IPS-18c (cell line): ENCODE results near the gene ERBB2.

ENCODE experiments used
- H3K4me3 ChIP-seq: 2 replicates; pipeline ENCODE4 v1.7.0; 2013; ENCODE audit warnings: low read depth, mild to moderate bottlenecking, low read length, moderate library complexity; ENCODE audit not compliant: insufficient read depth
- H3K9me3 ChIP-seq: one replicate; pipeline ENCODE4 v1.6.1; 2013; ENCODE audit warnings: mild to moderate bottlenecking, low read length, moderate library complexity; ENCODE audit not compliant: control insufficient read depth, insufficient read depth

The ERBB2 gene

DNA sequence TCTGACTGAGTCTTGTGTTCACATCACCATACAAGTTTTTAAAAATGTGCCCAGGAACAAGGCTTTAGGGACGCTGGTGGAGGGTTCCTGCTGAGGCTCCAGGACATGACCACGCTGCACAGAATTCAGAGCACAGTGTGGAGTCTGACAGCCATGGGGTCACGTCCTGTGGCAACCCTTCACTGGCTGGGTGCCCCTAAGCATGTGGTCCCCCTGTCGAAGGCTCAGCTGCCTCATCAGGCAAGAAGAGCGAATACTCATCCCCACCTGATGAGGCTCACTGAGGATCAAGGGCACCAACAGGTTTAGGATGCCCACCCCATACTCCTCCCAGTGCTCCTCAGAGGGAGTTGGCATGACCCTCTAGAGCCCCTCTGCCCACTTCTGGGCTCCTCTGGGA is 25.7 kb upstream of the ERBB2 start:
- Histone ChIP-seq H3K4me3 (no peak overlapping the region; the same call in 1 of the 2 replicates), H3K9me3 (no peaks in the 10 kb centered on the region)

DNA sequence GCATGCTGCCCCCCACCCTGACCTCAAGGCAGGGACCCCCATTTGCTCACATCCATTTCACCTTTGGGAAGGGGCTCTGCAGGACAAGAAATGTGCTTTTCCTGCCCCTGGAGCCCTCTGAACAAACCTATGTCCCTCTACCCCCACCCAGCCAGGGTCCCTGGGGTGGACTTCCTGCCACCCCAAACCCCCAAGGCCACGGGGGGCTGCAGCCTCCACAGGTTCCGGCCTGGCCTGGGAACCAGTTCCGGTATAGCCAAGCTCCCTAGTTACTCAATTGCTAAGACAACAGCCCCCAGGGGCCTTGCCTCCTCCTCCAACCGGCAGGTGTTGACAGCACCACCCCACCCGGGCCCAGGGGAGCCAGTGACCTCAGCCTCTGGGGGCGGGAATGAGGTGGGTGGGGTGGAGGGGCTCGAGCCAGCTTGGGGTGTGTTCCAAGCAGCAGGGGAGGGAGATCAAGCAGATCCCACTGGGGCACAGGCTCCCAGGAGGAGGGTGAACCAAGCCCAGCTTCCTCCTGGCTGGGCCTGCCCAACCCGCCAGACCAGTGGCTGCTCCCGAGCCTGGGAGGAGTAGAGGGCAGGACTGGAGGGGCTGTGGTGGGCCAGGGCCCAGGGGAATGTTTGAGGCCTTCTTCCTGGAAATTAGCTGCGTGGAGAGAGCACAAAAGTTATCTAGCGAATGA is 25.0 kb upstream of the ERBB2 start:
- Histone ChIP-seq H3K9me3 (no peaks in the 10 kb centered on the region), H3K4me3 (no peak overlapping the region)

DNA sequence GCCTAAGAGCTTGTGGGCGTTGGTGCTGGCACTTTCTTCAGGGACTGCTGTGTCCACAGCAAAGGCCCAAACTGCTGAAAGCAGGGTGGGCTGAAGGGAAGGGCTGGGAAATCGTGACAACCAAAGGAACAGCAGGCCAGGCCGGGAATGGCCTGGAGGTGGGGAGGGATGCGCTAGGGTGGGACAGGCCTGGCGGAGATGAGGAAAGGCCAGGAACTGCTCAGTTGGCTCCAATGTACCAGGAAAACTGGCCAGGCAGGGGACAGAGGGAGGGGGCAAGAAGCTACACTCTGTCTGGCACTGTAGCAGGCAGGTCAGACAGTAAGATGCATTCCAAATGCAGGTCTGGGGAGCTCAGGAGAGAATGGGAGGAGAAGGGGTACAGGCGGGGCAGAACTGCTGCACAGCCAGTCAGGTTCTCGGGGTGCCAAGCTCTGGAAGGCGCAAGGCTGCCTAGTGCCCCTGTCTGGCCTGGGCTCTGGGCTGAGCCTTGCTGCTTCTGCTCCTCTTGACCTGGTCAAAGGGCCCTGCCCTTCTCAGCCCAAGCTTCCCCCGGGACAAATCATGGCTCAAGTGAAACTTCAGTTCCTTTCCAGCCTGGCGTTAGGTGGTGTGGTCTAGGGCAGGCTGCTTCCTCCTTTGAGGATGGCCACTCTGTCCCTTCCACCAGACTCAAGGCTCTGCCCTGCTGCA is 24.3 kb upstream of the ERBB2 start:
- no peak overlapping the region for H3K4me3 ChIP-seq
- H3K9me3 ChIP-seq, result no peaks in the 10 kb centered on the region

DNA sequence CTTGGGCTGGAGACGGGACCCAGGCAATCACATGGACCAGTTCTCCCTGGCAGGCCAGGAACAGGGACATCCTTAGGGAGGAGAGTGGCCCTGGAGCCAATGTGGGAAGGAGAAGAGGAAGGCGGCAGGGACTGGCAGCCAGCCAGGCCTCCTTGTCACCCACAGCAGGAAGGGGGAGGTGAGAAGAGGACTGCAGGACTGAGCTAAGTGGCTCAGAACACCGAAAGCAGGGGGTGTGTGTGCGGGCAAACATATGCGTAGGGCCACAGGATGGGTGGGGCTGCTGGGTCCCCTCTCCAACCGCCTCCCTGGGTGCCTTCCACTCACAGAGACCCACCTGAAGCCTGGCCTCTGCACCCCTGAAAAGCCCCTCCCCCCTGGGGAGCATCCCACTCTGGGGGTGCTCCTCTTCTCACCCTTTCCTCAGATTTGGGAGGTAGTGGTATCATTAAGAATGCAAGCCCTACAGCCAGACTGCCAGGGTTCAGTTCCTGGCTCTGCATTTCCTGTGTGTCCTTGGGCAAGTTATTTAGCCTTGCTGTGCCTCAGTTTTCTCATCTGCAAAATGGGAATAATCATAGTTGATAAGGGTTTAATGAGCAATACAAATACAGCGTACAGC is 23.6 kb upstream of the ERBB2 start:
- Histone ChIP-seq H3K4me3 (no peak overlapping the region), H3K9me3 (no peaks in the 10 kb centered on the region)

DNA sequence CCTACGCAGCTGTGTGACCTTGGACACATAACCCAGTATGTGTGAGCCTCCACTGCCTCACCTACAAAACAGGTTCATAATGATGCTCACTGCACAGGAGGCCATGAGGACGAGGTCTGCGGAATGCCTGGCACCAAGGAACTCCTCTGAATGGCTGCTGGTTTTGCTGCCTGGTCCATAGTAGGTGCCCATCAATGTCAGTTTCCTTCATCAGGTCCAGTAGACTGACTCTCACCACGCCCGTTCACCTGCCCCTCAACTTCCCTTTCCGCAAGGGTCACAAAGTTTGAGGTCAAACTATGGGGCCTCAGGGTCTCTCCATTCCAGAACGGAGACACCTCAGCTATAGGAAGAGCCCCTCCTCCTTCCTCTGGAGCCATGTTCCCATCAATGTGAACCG is 22.8 kb upstream of the ERBB2 start:
- Histone ChIP-seq H3K9me3 (no peaks in the 10 kb centered on the region), H3K4me3 (no peak overlapping the region)

DNA sequence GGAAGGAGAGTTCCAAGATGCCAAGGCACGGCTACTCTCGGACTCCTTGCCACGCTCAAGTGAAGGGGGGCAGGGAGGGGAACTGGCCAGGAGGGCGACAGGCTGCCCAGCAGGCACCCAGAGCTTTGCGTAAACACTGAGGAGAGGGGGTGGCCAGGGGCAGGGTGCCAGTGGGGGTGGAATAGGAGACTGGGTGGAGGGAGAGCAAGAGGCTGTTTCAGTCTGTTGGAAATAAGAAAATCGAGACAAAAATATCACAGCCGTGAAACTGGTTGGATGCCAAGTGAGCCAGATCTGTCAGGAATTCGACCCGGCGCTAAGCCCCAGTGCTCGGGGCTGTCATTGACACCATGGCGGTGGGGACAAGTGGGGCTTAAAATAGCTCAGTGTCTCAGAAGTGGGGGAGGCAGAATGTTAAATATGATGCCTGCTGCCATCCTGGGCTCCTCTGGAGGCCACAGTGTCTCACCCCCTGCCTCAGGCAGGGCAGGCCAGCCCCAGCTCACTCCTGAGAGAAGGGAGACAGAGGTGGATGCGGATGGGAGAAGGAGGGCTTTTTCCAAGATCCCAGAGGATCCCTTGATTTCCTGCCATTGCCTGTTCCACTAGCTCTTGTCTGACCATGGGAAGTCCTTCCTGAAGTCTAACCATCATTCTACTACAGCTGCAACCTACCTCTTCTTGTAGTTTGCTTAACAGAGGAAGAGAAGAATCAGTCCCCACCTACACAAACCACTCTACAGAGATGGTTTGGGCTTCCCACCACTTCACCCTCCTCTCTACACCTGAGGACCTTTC is 22.1 kb upstream of the ERBB2 start:
- Histone ChIP-seq H3K4me3 (no peak overlapping the region), H3K9me3 (no peaks in the 10 kb centered on the region)

DNA sequence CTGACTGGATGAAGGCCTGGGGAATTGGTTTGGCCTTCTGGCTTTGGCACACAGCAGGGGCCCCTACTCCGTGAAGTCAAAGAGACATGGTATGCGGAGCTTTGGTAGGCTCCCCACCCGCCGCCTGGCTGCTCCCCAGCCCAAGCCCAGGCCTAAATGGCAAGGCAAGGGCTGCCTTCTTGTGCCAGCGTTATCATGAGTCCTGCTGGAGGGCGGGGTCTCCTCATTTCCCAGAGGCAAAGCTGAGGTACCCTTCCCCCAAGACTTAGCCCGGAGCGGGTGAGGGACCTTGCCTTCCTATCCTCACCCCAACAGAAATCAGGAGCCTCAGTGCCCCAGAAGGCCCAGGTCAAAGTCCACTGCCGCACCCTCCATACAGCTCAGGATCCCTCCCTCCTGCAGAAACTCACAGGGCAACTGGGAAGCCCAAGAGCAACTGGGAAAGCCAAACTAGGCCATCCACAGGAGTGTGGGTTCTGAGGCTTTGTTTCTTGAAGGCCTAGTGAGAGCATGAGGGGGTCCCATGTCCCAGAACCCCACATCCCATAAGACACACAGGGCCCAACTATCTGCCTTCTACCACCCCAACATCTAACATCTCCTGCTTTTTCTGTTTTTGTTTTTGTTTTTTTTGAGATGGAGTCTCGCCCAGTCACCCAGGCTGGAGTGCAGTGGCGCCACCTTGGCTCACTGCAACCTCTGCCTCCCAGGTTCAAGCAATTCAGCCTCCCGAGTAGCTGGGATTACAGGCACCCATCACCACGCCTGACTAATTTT is 21.3 kb upstream of the ERBB2 start:
- Histone ChIP-seq H3K4me3 (no peak overlapping the region), H3K9me3 (no peaks in the 10 kb centered on the region)

DNA sequence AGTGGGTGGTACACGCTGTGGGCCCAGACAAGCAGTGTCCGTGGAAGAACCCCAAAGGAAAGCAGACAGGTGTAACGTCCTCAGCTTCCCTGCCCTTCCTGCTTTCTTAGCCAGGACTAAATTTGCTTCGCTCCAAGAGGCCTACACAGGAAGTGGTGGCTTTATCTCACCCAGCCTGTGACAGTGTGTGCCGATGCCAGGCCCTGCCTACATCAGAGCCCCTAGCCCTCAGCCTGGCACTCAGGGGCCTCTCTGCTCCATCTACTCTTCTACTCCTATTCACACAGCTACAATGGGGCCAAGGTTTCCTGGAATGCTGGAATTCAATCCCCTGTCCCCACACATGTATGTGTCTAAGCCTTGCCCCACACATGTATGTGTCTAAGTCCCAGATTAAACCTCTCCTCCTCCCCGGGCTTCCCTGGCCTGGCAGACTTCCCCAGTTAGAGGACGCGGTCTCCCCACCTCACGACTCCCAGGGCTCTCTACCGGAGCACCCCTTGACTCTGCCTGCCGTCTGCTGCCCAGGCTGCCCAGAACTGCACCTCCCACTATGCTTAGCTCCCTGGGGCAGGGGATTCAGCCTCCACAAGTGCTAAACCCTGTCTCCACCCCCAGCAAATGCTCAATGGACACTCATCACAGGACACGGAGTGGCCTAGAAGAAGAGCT is 20.2 kb upstream of the ERBB2 start:
- H3K9me3 ChIP-seq, result no peaks in the 10 kb centered on the region
- no peak overlapping the region for H3K4me3 ChIP-seq

DNA sequence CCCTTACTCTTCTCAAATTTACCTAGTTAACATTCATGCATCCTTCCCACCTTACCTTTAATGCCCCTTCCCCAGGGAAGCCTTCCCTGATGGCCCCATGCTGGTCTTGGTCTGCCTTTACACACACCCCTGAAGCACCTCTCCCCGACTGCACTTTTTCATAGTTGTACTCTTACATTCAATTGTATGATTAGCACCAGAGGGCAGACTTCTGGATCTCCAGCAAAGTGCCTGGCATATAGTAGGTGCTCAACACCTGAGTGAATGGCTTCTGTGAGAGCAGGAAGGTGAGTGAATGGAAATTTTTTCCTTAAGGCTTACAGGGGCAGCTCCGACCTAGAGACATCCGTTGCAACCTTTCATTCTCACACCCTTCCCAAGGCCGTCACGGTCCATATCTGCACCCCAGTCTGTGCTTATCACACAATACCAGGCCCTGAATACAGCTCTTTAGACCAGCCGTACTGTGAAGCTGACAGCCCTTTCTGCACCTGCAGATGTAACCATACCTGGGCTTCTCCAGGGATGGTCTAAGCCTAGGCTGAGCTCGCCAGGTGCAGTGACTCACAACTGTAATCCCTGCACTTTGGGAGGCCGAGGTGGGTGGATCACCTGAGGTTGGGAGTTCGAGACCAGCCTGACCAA is 16.4 kb upstream of the ERBB2 start:
- H3K4me3 ChIP-seq, result no peak overlapping the region
- H3K9me3 ChIP-seq, result no peaks in the 10 kb centered on the region

DNA sequence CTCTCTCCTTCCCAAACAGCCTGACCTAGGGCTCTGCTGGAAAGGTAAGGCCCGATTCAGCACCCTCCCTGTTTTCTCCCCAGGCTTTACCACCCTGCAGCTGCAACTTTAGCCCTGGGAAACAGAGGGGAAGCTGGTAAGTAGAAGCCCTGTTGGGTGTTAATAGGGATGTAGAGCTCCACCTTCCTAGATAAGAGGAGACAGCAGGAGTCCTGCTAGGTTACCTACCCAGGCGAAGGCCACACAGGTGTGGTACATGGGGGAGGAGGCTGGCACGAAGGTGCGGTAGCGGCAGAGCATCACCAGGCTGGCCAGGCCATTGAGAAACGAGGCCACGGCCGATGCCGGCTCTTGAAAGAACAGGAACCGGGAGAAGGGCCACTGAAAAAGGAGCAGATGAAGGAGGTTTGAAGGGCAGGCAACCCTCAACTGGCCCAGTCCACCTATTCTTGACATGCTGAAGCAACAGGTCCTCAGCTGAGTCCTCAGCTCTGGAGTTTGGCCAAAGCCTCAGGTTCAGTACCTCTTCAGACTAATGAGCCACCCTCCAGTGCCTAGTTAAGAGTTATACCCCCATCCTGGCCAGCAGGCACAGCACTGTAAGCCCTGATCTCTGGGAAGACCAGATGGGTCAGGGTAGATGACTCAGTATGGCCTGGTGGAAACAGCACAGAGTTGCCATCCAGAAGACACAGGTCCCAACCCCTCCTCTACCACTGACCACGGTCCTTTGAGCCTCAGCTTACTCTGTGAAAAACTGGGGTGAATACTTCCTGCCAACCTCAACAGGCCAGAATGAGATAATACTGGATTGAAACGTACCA is 15.3 kb upstream of the ERBB2 start:
- Histone ChIP-seq H3K9me3 (no peaks in the 10 kb centered on the region), H3K4me3 (no peak overlapping the region)

DNA sequence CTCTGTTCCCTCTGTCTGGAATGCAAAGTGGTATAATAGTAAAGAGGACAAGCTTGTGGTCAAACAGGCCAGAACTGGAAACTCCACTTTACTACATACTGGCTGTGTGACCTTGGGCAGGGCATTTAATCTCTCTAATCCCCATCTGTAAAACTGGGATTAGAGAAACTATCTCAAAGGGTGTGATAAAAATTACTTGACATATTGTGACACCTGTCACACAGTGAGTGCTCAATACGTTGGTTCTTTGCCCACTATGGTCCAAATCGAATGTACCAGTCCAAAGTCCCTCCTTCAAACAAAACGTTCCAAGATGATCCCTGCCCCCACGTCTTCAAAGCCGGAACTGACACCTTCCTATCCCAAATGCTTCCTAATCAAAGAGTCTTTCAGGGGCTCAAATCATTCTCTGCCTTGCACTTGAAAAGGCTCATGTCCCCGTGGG is 12.7 kb upstream of the ERBB2 start:
- peak overlapping the region; percentile 95 for H3K4me3 ChIP-seq
- H3K9me3 ChIP-seq, result no peaks in the 10 kb centered on the region

DNA sequence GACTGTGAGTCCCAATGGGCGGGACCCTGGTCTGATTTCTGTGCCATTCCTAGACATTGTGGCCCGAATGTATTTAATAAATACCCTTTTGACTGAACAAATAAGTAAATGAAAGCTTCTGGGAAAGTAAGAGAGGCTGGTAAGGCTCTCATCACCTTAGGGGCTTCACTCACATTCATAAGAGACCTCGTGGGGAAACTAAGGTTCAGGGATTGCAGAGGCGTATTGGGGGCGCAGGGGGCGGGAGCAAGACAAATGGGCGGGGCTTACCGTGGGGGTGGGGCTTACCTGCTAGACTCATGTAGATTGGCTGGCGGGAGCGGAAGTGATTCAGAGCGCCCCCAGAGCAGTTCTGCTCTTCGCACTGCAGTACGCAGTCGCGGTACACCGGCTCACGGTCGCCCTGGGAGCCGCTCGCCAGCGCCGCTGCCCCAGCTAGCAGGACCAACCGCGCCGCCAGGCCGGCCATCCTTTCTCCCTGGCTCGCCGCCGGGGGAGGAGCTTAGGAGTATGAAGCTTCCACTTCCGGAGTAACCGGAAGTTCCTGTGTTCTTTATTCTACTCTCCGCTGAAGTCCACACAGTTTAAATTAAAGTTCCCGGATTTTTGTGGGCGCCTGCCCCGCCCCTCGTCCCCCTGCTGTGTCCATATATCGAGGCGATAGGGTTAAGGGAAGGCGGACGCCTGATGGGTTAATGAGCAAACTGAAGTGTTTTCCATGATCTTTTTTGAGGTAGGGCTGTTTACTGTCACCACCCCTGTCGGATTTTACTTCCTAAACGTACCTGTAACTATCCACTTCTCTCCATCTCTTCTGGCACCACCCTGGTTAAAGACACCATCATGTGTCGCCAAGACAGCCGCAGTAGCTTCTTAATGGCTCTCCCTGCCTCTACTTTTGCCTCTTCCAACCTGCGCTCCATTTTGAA is 12.1 kb upstream of the ERBB2 start, which contains the start of gene PGAP3:
TSS of gene PGAP3 (minus strand) at position 512 of the 929 bp plus-strand sequence. CDS start at position 469, 43 bp downstream.
- Histone ChIP-seq H3K4me3 (peak within 1 kb of the TSS; percentile 95), H3K9me3 (no peaks in the 10 kb centered on the region)

DNA sequence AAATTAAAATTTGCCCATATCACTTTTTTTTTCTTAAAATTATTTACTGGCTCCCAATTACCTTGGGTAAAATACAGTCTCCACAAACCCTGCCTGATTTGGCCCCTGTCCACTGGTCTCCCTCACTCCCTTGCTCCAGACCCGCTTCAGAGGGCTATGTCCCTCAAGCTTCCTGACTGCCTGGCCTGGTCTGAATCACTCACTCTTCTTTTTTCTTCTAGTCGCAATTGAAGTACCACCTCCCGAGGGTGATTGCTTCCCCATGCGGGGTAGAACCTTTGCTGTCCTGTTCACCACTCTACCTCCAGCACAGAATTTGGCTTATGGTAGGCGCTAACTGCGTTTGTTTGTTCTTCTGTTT is 11.4 kb upstream of the ERBB2 start:
- Histone ChIP-seq H3K4me3 (peak overlapping the region; percentile 95), H3K9me3 (no peaks in the 10 kb centered on the region)

DNA sequence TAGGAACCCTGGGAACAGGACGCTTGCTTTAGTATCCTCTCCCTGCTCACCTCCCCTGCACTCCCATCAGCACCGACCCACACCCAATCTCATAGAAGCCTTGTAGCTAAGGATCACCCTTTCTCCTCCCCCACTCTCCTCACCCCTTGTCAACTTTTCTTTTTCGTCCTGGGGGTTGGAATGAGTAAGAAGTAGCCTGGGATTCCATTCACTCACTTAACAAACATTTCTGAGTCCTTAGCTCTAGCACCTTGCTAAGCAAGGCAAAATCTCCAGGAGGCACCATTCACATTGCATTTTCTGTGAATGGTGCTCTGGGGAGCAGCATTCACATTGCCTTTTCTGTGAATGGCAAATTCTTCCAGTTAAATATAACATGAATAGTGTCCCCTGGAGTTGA is 10.9 kb upstream of the ERBB2 start:
- Histone ChIP-seq H3K4me3 (peak overlapping the region; percentile 95; the same call in 1 of the 2 replicates), H3K9me3 (no peaks in the 10 kb centered on the region)
